NCI-H2029 (cell line): ENCODE data around the gene CNTNAP2.
"Not testable (repeated sequence)": the region's sequence is repeated elsewhere in the genome, so short reads cannot be mapped to it uniquely, and the experiment has no call there.

Experiments
- DNase-seq: peaks from one replicate; lab custom pipeline; 2025; lab: John Stamatoyannopoulos, UW

Gene CNTNAP2

GRCh38 chr7:148397985-148398384 lies 2281.4 kb downstream of the CNTNAP2 start:
- DNase-seq = no peak

- no peak for DNase-seq
These were observed 2282.3 kb downstream of the CNTNAP2 start for GRCh38 chr7:148398844-148399365.

DNA sequence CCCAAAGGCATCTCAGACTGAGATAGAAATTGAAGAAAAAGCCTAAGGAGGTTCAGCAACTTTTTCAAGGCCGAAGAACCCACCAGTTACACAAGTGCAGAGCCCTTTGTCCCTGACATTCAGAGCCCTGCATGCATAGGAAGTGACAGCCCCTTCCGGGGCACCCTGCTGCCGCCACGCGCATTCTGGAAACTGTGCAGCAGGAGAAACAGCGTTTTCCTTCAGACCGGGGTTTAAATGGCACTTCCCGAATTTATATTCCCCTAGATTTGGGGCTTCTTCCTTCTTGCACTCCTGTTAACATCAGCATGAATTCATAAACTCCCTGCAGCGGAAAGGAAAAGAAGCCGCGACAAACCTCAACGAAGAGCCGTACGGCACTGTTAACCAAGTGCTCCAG lies 2283.5 kb downstream of the CNTNAP2 start:
- no peak for DNase-seq

DNA sequence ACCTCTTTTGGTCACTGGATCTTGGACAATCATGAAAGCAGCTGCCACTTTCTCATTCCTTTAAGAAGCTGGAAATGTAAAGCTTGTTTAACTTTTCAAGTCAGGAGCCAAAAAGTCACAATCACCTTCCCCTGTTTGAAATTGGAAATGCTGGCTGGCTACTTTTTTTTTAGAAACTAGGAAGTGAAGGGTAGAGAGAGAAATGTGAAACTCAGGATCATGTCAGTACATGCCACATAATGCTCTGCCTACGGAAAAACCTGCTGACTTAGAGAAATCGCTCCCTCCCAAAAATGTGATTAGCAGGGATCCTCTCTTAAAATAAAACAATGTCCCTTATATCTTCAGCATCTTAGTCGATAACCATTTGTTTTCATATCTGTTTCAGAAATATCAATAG lies 2285.6 kb downstream of the CNTNAP2 start:
- no peak for DNase-seq

DNA sequence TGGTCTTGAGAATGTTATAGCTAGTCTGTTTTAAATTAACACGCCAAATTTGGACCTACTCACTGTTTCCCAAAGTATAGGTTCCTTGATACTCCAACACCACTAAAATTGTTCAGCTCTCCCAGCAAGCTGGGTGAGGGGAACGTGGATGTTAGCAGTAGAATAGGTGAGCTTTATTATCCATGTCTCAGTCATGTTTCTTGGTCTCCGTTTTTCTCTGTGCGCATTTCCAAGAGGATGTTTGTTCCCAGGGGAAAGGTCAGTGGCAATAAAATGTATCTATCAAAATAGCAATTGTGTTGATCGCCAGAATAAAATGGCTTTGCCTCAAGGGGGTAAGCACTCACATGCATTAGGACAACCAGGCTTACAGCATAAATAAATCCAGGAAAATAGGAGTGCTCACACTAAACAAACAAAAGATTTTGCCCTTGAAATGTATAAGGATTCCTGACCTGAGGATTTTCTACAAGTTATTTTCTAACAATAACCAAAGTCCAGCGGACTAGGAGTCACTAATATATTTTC lies 2286.9 kb downstream of the CNTNAP2 start:
- DNase-seq = no peak

DNA sequence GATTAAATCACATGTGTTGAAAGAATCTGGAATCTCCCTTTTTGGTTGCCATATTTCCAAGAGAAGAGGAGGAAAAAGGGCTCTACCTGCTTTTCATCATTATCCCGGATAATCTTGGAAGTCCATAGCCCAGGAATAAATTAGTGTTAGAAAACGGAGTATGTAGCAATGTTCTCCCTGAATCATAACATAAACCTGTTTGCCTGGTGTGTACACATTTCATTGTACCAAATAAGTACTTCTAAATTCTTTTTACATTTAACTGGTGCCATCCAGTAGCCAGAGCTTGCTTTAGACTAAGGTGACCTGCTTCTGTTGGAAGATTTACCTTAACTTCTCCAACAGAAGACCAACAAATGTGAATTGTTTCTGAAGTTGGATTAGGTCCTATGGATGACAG lies 2291.7 kb downstream of the CNTNAP2 start:
- no peak for DNase-seq

- no peak for DNase-seq
These were observed 2294.3 kb downstream of the CNTNAP2 start for GRCh38 chr7:148410905-148411304.

DNA sequence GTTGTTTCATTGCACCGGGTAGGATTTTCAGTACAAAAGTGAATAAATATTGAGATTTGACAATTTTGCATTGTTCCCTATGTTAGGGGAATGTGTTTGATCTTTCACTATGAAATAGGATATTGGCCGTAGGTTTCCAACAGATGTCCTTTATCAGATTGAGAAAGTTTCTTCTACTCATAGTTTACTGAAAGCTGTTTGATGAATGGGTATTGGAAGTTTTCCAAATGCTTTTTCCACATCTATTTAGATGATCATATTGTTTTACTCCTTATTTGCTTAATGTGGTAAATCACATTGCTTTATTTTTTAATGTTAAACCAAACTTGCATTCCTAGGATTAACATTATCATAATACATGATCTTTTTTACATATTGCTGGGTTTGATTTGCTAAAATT lies 2296.1 kb downstream of the CNTNAP2 start:
- no peak for DNase-seq

- no peak for DNase-seq
These were observed 2303.5 kb downstream of the CNTNAP2 start for GRCh38 chr7:148419856-148420832.

- no peak for DNase-seq
These were observed 2305.4 kb downstream of the CNTNAP2 start for GRCh38 chr7:148422030-148422429.

- DNase-seq = not testable (repeated sequence)
These were observed 2309.8 kb downstream of the CNTNAP2 start for GRCh38 chr7:148426393-148426792.

DNA sequence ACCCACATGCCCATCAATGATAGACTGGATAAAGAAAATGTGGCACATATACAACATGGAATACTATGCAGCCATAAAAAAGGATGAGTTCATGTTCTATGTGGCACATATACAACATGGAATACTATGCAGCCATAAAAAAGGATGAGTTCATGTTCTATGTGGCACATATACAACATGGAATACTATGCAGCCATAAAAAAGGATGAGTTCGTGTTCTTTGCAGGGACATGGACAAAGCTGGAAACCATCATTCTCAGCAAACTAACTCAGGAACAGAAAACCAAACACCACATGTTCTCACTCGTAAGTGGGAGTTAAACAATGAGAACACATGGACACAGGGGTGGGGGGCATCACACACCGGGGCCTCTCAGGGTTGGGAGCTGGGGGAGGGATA lies 2314.1 kb downstream of the CNTNAP2 start:
- not testable (repeated sequence) for DNase-seq

DNA sequence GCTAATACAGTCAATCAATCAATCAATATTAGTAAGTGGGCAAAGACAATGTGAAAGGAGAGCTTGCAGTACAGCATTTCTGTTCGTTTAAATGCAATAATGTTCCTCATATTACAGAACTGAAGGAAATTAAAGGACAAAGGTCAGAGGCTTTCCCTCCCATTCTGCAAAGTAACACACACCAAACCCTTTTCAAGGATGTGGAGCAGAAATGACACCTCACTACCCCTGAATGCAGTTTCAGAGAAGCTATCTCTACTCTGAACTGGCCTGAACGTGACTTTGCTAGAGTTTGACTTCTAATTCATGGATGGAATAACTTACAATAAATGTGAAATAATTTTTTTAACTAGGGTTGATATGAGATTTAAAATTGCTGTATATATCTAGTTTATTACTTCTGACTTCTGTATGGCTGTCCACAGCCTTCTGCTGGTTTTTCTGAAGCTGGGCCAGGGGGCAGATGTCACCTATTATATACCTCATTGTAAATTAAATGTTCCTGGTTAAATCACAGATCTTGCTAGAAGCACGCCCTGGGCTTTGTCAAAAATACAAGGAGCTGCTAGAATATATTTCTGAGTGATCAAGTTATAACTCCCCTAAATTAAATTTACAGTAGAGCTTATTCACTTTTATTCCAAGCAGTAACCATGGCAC lies 2317.1 kb downstream of the CNTNAP2 start:
- DNase-seq = no peak

DNA sequence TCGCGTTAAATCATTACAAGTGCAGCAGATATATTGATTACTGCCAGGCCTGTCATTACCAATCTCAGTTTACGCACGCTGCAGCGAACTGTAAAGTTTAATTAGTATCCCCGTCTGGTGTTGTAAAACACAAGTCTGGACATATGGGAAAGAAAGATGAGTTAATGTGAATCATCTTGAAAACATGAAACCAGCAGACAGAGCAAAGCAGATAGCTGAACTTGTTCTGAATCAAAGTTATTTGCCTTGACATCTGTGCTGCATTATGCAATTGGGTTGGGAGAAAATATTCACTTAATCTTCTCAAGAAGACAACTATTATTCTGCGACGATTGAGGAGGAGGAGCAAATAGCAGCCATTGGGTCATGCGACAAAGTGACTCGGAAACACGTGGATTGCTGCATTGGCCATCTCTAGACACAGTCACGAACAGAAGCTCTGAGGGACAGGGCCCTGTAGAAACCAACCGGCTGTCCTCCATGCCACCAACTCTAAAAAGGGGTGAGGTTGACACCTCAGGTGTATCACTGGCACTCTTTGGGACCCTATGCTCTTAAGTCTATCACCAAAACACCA lies 2317.7 kb downstream of the CNTNAP2 start:
- DNase-seq = no peak

GRCh38 chr7:148434887-148435286 lies 2318.3 kb downstream of the CNTNAP2 start:
- no peak for DNase-seq

GRCh38 chr7:148435715-148436114 lies 2319.1 kb downstream of the CNTNAP2 start:
- no peak for DNase-seq

- DNase-seq = no peak
These were observed 2319.5 kb downstream of the CNTNAP2 start for GRCh38 chr7:148436135-148436534.

GRCh38 chr7:148436571-148436970 lies 2320.0 kb downstream of the CNTNAP2 start:
- peak; percentile 49 for DNase-seq

- no peak for DNase-seq
These were observed 2320.4 kb downstream of the CNTNAP2 start for GRCh38 chr7:148437043-148437442.

GRCh38 chr7:148442141-148442655 lies 2325.6 kb downstream of the CNTNAP2 start:
- DNase-seq = no peak

GRCh38 chr7:148442933-148443332 lies 2326.3 kb downstream of the CNTNAP2 start:
- DNase-seq = no peak
